ENCODE results near the gene BRF1.

The BRF1 gene

DNA sequence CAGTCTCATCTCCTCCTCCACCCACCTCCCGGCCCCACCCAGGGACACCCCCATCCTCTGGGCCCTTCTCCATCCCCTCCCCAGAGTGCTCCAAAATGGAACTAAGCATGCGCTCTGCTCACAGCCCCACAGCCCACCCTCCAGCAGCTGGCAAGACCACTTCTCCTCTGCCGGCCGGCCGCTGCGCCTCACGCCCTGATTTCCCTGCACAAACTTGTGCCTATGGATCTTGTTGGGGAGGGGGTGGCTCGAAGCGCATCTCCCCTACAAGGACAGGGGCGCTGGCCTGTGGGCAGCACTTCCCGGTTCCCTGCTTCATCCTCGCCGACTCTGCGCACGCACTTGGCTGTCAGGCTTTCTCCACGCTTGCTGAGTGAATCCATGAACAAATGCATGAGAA is 100.2 kb downstream of the BRF1 start:
- Histone ChIP-seq H3F3A (ENCODE audit: insufficient read depth) (no peaks in the 10 kb centered on the region), H3K9ac (ENCODE audit: low read length) (no peak overlapping the region), H2AFZ (ENCODE audit: low read depth, low read length, severe bottlenecking) (no peak overlapping the region), H3K9me3 (ENCODE audit: insufficient read depth, low read length) (no peaks in the 10 kb centered on the region), H4K20me1 (ENCODE audit: low read depth, low read length) (no peaks in the 10 kb centered on the region), H3K27ac (ENCODE audit: low read depth, low read length) (no peak overlapping the region), H3K27me3 (ENCODE audit: low read length) (no peaks in the 10 kb centered on the region), H3K9me2 (replicated peaks; ENCODE audit: insufficient read depth, low read length) (no peaks in the 10 kb centered on the region), H3K79me2 (ENCODE audit: insufficient read depth, low read length) (no peaks in the 10 kb centered on the region), H3K4me3 (ENCODE audit: insufficient read depth, low read length, poor library complexity, severe bottlenecking) (no peak overlapping the region), H3K4me2 (ENCODE audit: low read depth, low read length, poor library complexity, severe bottlenecking) (no peak overlapping the region), H3K36me3 (ENCODE audit: low read length) (no peaks in the 10 kb centered on the region)
- TF ChIP-seq EZH2phosphoT487 (conservative IDR thresholded peaks at IDR 0.05; ENCODE audit: low read length) = no peak
- TF ChIP-seq, protein P1, sequence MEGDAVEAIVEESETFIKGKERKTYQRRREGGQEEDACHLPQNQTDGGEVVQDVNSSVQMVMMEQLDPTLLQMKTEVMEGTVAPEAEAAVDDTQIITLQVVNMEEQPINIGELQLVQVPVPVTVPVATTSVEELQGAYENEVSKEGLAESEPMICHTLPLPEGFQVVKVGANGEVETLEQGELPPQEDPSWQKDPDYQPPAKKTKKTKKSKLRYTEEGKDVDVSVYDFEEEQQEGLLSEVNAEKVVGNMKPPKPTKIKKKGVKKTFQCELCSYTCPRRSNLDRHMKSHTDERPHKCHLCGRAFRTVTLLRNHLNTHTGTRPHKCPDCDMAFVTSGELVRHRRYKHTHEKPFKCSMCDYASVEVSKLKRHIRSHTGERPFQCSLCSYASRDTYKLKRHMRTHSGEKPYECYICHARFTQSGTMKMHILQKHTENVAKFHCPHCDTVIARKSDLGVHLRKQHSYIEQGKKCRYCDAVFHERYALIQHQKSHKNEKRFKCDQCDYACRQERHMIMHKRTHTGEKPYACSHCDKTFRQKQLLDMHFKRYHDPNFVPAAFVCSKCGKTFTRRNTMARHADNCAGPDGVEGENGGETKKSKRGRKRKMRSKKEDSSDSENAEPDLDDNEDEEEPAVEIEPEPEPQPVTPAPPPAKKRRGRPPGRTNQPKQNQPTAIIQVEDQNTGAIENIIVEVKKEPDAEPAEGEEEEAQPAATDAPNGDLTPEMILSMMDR (IDR thresholded peaks at IDR 0.05; ENCODE audit: insufficient read depth, low read length, poor library complexity, severe bottlenecking) = no peak

DNA sequence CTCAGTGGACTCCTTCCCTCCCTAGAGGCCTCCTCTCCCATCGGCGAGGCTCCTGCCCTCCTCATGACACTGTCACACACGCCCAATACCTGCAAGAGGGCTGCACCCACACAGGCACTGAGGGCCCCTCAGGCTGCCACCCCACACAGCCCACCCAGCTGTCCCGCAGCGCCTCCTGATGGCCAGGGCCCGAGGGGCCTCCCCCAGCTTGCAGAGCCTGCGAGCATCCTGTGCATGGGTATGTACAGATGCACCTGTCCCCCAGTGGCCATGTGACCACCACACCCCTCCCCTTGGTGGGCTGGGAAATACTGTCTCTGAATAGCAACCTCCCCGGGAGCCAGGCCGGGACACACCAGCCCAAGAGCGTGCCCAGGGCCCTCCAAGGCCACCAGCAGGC is 100.7 kb downstream of the BRF1 start:
- no peak overlapping the region for H3K27ac ChIP-seq (ENCODE audit: low read depth, low read length)
- H3K9me3 ChIP-seq (ENCODE audit: insufficient read depth, low read length) = no peaks in the 10 kb centered on the region
- no peaks in the 10 kb centered on the region for H3K36me3 ChIP-seq (ENCODE audit: low read length)
- H3F3A ChIP-seq (ENCODE audit: insufficient read depth) = no peaks in the 10 kb centered on the region
- H3K9me2 ChIP-seq (replicated peaks; ENCODE audit: insufficient read depth, low read length) = no peaks in the 10 kb centered on the region
- no peak overlapping the region for H3K4me2 ChIP-seq (ENCODE audit: low read depth, low read length, poor library complexity, severe bottlenecking)
- H4K20me1 ChIP-seq (ENCODE audit: low read depth, low read length) = no peaks in the 10 kb centered on the region
- no peak overlapping the region for H3K9ac ChIP-seq (ENCODE audit: low read length)
- no peak overlapping the region for H3K4me3 ChIP-seq (ENCODE audit: insufficient read depth, low read length, poor library complexity, severe bottlenecking)
- H2AFZ ChIP-seq (ENCODE audit: low read depth, low read length, severe bottlenecking) = no peak overlapping the region
- H3K79me2 ChIP-seq (ENCODE audit: insufficient read depth, low read length) = no peaks in the 10 kb centered on the region
- no peaks in the 10 kb centered on the region for H3K27me3 ChIP-seq (ENCODE audit: low read length)
- no peak for TF ChIP-seq EZH2phosphoT487 (conservative IDR thresholded peaks at IDR 0.05; ENCODE audit: low read length)
- TF ChIP-seq, protein P1 (IDR thresholded peaks at IDR 0.05; ENCODE audit: insufficient read depth, low read length, poor library complexity, severe bottlenecking) = peak; percentile 27

DNA sequence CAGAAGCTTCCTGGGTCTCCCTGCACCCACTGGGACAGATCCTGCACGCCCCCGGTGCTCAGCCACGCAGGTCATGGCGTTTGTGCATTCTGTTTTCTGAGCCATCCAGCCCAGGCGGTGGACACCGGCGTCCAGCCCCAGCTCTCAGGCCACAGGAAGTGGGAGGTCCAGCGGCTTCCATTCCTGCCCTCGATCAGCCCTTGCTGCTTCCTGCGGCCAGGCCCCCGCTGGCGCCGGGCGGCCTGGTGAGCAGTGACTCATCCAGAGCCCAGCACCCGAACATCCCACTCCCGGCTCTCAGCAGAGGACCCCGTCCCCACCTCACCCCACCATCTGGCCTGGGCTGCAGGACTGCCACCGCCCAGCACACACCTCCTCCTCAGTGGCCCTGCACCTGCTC is 101.7 kb downstream of the BRF1 start:
- no peak overlapping the region for H3K9ac ChIP-seq (ENCODE audit: low read length)
- no peak overlapping the region for H3K4me2 ChIP-seq (ENCODE audit: low read depth, low read length, poor library complexity, severe bottlenecking)
- H3K27me3 ChIP-seq (ENCODE audit: low read length) = no peaks in the 10 kb centered on the region
- TF ChIP-seq EZH2phosphoT487 (conservative IDR thresholded peaks at IDR 0.05; ENCODE audit: low read length) = no peak
- TF ChIP-seq, protein P1 (IDR thresholded peaks at IDR 0.05; ENCODE audit: insufficient read depth, low read length, poor library complexity, severe bottlenecking) = no peak
- H4K20me1 ChIP-seq (ENCODE audit: low read depth, low read length) = no peaks in the 10 kb centered on the region
- no peaks in the 10 kb centered on the region for H3K79me2 ChIP-seq (ENCODE audit: insufficient read depth, low read length)
- no peaks in the 10 kb centered on the region for H3K9me2 ChIP-seq (replicated peaks; ENCODE audit: insufficient read depth, low read length)
- H2AFZ ChIP-seq (ENCODE audit: low read depth, low read length, severe bottlenecking) = no peak overlapping the region
- no peaks in the 10 kb centered on the region for H3K36me3 ChIP-seq (ENCODE audit: low read length)
- no peak overlapping the region for H3K27ac ChIP-seq (ENCODE audit: low read depth, low read length)
- H3F3A ChIP-seq (ENCODE audit: insufficient read depth) = no peaks in the 10 kb centered on the region
- H3K9me3 ChIP-seq (ENCODE audit: insufficient read depth, low read length) = no peaks in the 10 kb centered on the region
- H3K4me3 ChIP-seq (ENCODE audit: insufficient read depth, low read length, poor library complexity, severe bottlenecking) = no peak overlapping the region

All from SU-DHL-6 (cell line).